H1 (cell line): ENCODE data around the gene OSBPL5. TPM values are rescaled to one million over a fixed set of nuclear protein-coding genes. Genes with fewer than 3 reads are reported as not detected.

Experiments used
- CTCF ChIA-PET: fragments of 300-600 bp; sonication (Branson Sonifier 250); formaldehyde crosslinking; loops from one replicate; lab custom pipeline; 2021; ENCODE audit not compliant: partially characterized antibody; lab: Charles Lee
- POLR2A ChIA-PET: fragments of 300-600 bp; sonication (Branson Sonifier 250); formaldehyde crosslinking; loops from one replicate; lab custom pipeline; 2021; ENCODE audit warnings: inconsistent platforms; ENCODE audit not compliant: partially characterized antibody; lab: Charles Lee
- DNase-seq, 2 experiments: peaks; one replicate each; pipeline versions ENCODE4 v3.0.0 to v3.0.0-alpha.2; 2010 to 2022; ENCODE audit warnings: low spot score in 2 of 2, low read depth in 1 of 2, mixed read lengths in 1 of 2
- FAIRE-seq: peaks from 2 replicates; lab custom pipeline; 2011; peaks lifted over from hg19 to GRCh38; lab: Jason Lieb, UNC
- H2AFZ ChIP-seq: 2 replicates; pipeline ENCODE4 v1.8.1; 2012; ENCODE audit warnings: low read length, inconsistent platforms
- H2AK5ac ChIP-seq: 2 replicates; pipeline ENCODE4 v1.6.1; 2013; ENCODE audit warnings: low read depth, low read length
- H2BK120ac ChIP-seq: replicated peaks from 2 replicates; pipeline ENCODE3; 2013; ENCODE audit warnings: low read depth, low read length, inconsistent platforms
- H2BK12ac ChIP-seq: 2 replicates; pipeline ENCODE4 v1.6.1; 2013; ENCODE audit warnings: low read depth, low read length
- H2BK15ac ChIP-seq: 2 replicates; pipeline ENCODE4 v1.6.1; 2013; ENCODE audit warnings: low read length
- H2BK20ac ChIP-seq: 2 replicates; pipeline ENCODE4 v1.6.1; 2013; ENCODE audit warnings: low read length
- H2BK5ac ChIP-seq: 2 replicates; pipeline ENCODE4 v1.6.1; 2013; ENCODE audit warnings: low read depth, low read length
- H3K14ac ChIP-seq: 2 replicates; pipeline ENCODE4 v1.6.1; 2013; ENCODE audit warnings: inconsistent platforms; ENCODE audit not compliant: insufficient read length
- H3K18ac ChIP-seq: 2 replicates; pipeline ENCODE4 v1.6.1; 2013; ENCODE audit warnings: low read length; ENCODE audit errors: extremely low read depth
- H3K23ac ChIP-seq: 2 replicates; pipeline ENCODE4 v1.6.1; 2013; ENCODE audit warnings: inconsistent platforms; ENCODE audit not compliant: insufficient read length
- H3K23me2 ChIP-seq: 2 replicates; pipeline ENCODE4 v1.6.1; 2013; ENCODE audit warnings: low read depth, low read length
- H3K27ac ChIP-seq: 2 replicates; pipeline ENCODE4 v1.6.1; 2011; ENCODE audit warnings: low read depth, low read length, inconsistent platforms
- H3K27me3 ChIP-seq, 4 experiments: replicated peaks in 1 of 4; 1 replicate in 1 of 4; 2 replicates in 3 of 4; pipeline versions ENCODE4 v1.6.1 to v1.8.1; 2011 to 2013; ENCODE audit warnings: low read length in 3 of 4, mild to moderate bottlenecking in 3 of 4, inconsistent platforms in 2 of 4, mixed read lengths in 2 of 4, moderate library complexity in 1 of 4; ENCODE audit not compliant: control insufficient read depth in 3 of 4, insufficient read depth in 3 of 4; ENCODE audit errors: extremely low read depth in 1 of 4
- H3K36me3 ChIP-seq, 4 experiments: 2 replicates each; pipeline versions ENCODE4 v1.6.1 to v1.8.1; 2011 to 2013; ENCODE audit warnings: mild to moderate bottlenecking in 4 of 4, low read length in 3 of 4, moderate library complexity in 2 of 4, control low read depth in 1 of 4, inconsistent platforms in 1 of 4; ENCODE audit not compliant: insufficient read depth in 4 of 4, control insufficient read depth in 2 of 4
- H3K4ac ChIP-seq: replicated peaks from 2 replicates; pipeline ENCODE3; 2013; ENCODE audit warnings: low read length, low read depth, mixed read lengths, inconsistent platforms; ENCODE audit not compliant: insufficient read length
- H3K4me1 ChIP-seq, 4 experiments: replicated peaks in 1 of 4; 1 replicate in 1 of 4; 2 replicates in 3 of 4; pipeline versions ENCODE4 v1.6.1 to v1.8.1; 2011 to 2013; ENCODE audit warnings: low read length in 3 of 4, inconsistent platforms in 2 of 4, mixed read lengths in 1 of 4; ENCODE audit not compliant: insufficient read depth in 4 of 4, control insufficient read depth in 3 of 4
- H3K4me2 ChIP-seq, 2 experiments: 2 replicates each; pipeline versions ENCODE4 v1.6.1 to v1.8.1; 2011 to 2013; ENCODE audit warnings: low read depth in 2 of 2, low read length in 2 of 2, control low read depth in 1 of 2, inconsistent platforms in 1 of 2, mild to moderate bottlenecking in 1 of 2; ENCODE audit not compliant: insufficient read depth in 1 of 2
- H3K4me3 ChIP-seq, 4 experiments: fragments of 200-600, 300-600 bp in 1 of 4; sonication (generic), shearing (Covaris generic), sonication (Bioruptor Twin) in 1 of 4; 2 replicates each; pipeline versions ENCODE4 v1.5.1 to v1.8.1; 2011 to 2016; ENCODE audit warnings: low read length in 4 of 4, low read depth in 3 of 4, control low read depth in 2 of 4, inconsistent platforms in 2 of 4, mild to moderate bottlenecking in 2 of 4, mixed read lengths in 1 of 4, moderate library complexity in 1 of 4; ENCODE audit not compliant: insufficient read depth in 2 of 4; ENCODE audit errors: extremely low read depth in 1 of 4
- H3K56ac ChIP-seq: replicated peaks from 2 replicates; pipeline ENCODE3; 2013; ENCODE audit warnings: low read depth, mild to moderate bottlenecking, mixed read lengths, low read length, inconsistent platforms; ENCODE audit not compliant: insufficient read length
- H3K79me1 ChIP-seq: 2 replicates; pipeline ENCODE4 v1.6.1; 2013; ENCODE audit warnings: low read depth, low read length, control low read depth
- H3K79me2 ChIP-seq, 2 experiments: 2 replicates each; pipeline versions ENCODE4 v1.6.1 to v1.8.1; 2012 to 2013; ENCODE audit warnings: low read length in 2 of 2, mild to moderate bottlenecking in 2 of 2, inconsistent platforms in 1 of 2; ENCODE audit not compliant: insufficient read depth in 2 of 2, control insufficient read depth in 1 of 2
- H3K9ac ChIP-seq, 4 experiments: replicated peaks in 1 of 4; 1 replicate in 1 of 4; 2 replicates in 3 of 4; pipeline versions ENCODE4 v1.6.1 to v1.8.1; 2011 to 2013; ENCODE audit warnings: low read depth in 3 of 4, low read length in 3 of 4, control low read depth in 2 of 4, mild to moderate bottlenecking in 2 of 4, moderate library complexity in 2 of 4, inconsistent platforms in 1 of 4; ENCODE audit errors: extremely low read depth in 1 of 4
- H3K9me3 ChIP-seq, 2 experiments: 2 replicates each; pipeline versions ENCODE4 v1.6.1 to v1.8.1; 2012 to 2013; ENCODE audit warnings: mild to moderate bottlenecking in 2 of 2, moderate library complexity in 2 of 2, control low read depth in 1 of 2, inconsistent platforms in 1 of 2, low read depth in 1 of 2, low read length in 1 of 2, mixed read lengths in 1 of 2; ENCODE audit not compliant: insufficient read depth in 2 of 2
- H4K20me1 ChIP-seq, 2 experiments: replicated peaks in 1 of 2; 2 replicates each; pipeline versions ENCODE3 to v1.8.1; 2011 to 2013; ENCODE audit warnings: inconsistent platforms in 2 of 2, low read length in 2 of 2, mild to moderate bottlenecking in 1 of 2; ENCODE audit not compliant: insufficient read depth in 2 of 2, control insufficient read depth in 1 of 2
- H4K5ac ChIP-seq: 2 replicates; pipeline ENCODE4 v1.6.1; 2013; ENCODE audit warnings: low read length, low read depth, mixed read lengths, inconsistent platforms; ENCODE audit not compliant: insufficient read length
- H4K8ac ChIP-seq: 2 replicates; pipeline ENCODE4 v1.8.0; 2013; ENCODE audit warnings: mild to moderate bottlenecking, moderate library complexity, low read length, inconsistent platforms; ENCODE audit not compliant: insufficient read depth; ENCODE audit errors: extremely low read depth
- H4K91ac ChIP-seq: replicated peaks from 2 replicates; pipeline ENCODE3; 2013; ENCODE audit warnings: low read length, mixed read lengths, inconsistent platforms; ENCODE audit not compliant: insufficient read length
- ASH2L ChIP-seq: fragments of 200-600, 300-600 bp; sonication (generic); IDR thresholded peaks from one replicate; pipeline ENCODE4 v1.7.1; 2017; ENCODE audit warnings: low read length
- CBX8 ChIP-seq: fragments of 300-800, 300-1000 bp; sonication (generic); IDR thresholded peaks from 2 replicates; pipeline ENCODE4 v1.7.1; 2016; ENCODE audit warnings: low read depth, low read length, borderline replicate concordance
- CTBP2 ChIP-seq: IDR thresholded peaks from 2 replicates; pipeline ENCODE4 v1.7.0; 2011; ENCODE audit warnings: borderline replicate concordance, mild to moderate bottlenecking, moderate library complexity, mixed read lengths, low read length; ENCODE audit not compliant: insufficient read depth, insufficient read length
- E2F6 ChIP-seq: IDR thresholded peaks from 2 replicates; pipeline ENCODE4 v1.6.1; 2012; ENCODE audit warnings: inconsistent platforms
- FOSL1 ChIP-seq: IDR thresholded peaks from 2 replicates; pipeline ENCODE4 v1.6.1; 2011; ENCODE audit warnings: mild to moderate bottlenecking, low read depth, low read length, moderate library complexity; ENCODE audit not compliant: insufficient read depth
- JUND ChIP-seq: IDR thresholded peaks from 2 replicates; pipeline ENCODE4 v1.6.1; 2011; ENCODE audit warnings: mild to moderate bottlenecking, improper control_type of control experiment, low read length
- PHF8 ChIP-seq: fragments of 200-600 bp; sonication (generic); conservative IDR thresholded peaks from 2 replicates; pipeline ENCODE4 v1.7.1; 2012; ENCODE audit warnings: low read depth, mild to moderate bottlenecking, inconsistent platforms, low read length, moderate library complexity
- POLR2A ChIP-seq, 2 experiments: IDR thresholded peaks; 1 replicate in 1 of 2; 2 replicates in 1 of 2; pipeline ENCODE4 v1.6.1; 2011; ENCODE audit warnings: low read depth in 2 of 2, low read length in 2 of 2, mild to moderate bottlenecking in 2 of 2; ENCODE audit errors: control extremely low read depth in 1 of 2
- POLR2AphosphoS5 ChIP-seq: IDR thresholded peaks from 2 replicates; pipeline ENCODE4 v1.6.1; 2011; ENCODE audit warnings: low read depth, low read length
- RFX5 ChIP-seq: IDR thresholded peaks from 2 replicates; pipeline ENCODE4 v1.6.1; 2011; ENCODE audit warnings: low read depth, low read length, improper control_type of control experiment, borderline replicate concordance
- TEAD4 ChIP-seq: IDR thresholded peaks from 2 replicates; pipeline ENCODE4 v1.6.1; 2012; ENCODE audit warnings: low read depth, low read length, inconsistent platforms, mixed read lengths
- WGBS, 2 experiments: shearing (Covaris generic) in 1 of 2; methylation state at CpG; one replicate each; pipeline versions ENCODE4 v1.1.6 to v1.1.7; 2013 to 2015; ENCODE audit warnings: low lambda C conversion rate in 2 of 2, mixed read lengths in 2 of 2, inconsistent platforms in 1 of 2, low coverage in 1 of 2, missing lambda C conversion rate in 1 of 2; ENCODE audit not compliant: insufficient replicate concordance in 2 of 2, insufficient coverage in 1 of 2, insufficient read length in 1 of 2; ENCODE audit errors: extremely low coverage in 1 of 2, missing lambda C conversion rate in 1 of 2; 5-methylcytosine and 5-hydroxymethylcytosine counted together
- polyA plus RNA-seq, 7 experiments: library from polyadenylated mRNA; depleted of rRNA in 3 of 7; stranded (reverse) in 5 of 7; unstranded in 2 of 7; fragments of >200 nt in 5 of 7; fragments of 200-250 nt in 2 of 7; gene quantifications; 1 replicate in 5 of 7; 2 replicates in 1 of 7; 4 replicates in 1 of 7; pipeline versions ENCODE4 v1.2.1 to v1.2.3, GENCODE V29; 2011 to 2013; ENCODE audit warnings: missing spikeins in 2 of 7, mixed read lengths in 2 of 7
- total RNA-seq: library from RNA; stranded (reverse); fragmentation: NEBNext Ultra II Directional; extraction: Animal tissue kit (Norgen Biotek cat#: 25700); gene quantifications from 2 replicates; pipeline ENCODE4 v1.2.1, GENCODE V29; 2021

OSBPL5 gene
- total and polyA plus RNA-seq, 2 of the 8 experiments (the other 6 are each of a cell fraction or from before 2014, with no cell fraction given) = 3.4 to 9.9 TPM

- Histone ChIP-seq H3K56ac (no peak overlapping the region), H3K14ac (no peak overlapping the region), H3K23ac (no peak overlapping the region), H2BK20ac (no peak overlapping the region), H3K4me1 (peaks cover 0 to 16% (median 8%) of the 10 kb centered on the region in 4 experiments; a peak in 5 of 7 replicates)
- CTCF ChIA-PET = interaction anchor here (1.2 to 4.7 kb wide), 13 partner anchors 8 to 105 kb away, joined by 3 to 25 read pairs (median 15); no protein-coding TSS in a partner anchor
- TF ChIP-seq PHF8 (no peak), FOSL1 (no peak), JUND (no peak), TEAD4 (no peak), POLR2A (IDR thresholded peaks at IDR 0.05; ENCODE audit: control extremely low read depth in 1 of 2, low read depth in 2 of 2, low read length in 2 of 2) (no peak), POLR2AphosphoS5 (no peak), E2F6 (no peak), CBX8 (no peak), RFX5 (no peak), ASH2L (no peak), CTBP2 (no peak)
- TF ChIP-seq, all 59 proteins: peak for 0
- no peaks in the 10 kb centered on the region for H3K23me2 ChIP-seq
- no peak overlapping the region for H2AK5ac ChIP-seq
- no peak overlapping the region for H3K9ac ChIP-seq
- no peak overlapping the region for H2BK12ac ChIP-seq
- no peak overlapping the region for H3K4me2 ChIP-seq
- no peak overlapping the region for H4K91ac ChIP-seq
- H3K79me2 ChIP-seq = no peaks in the 10 kb centered on the region
- H3K27me3 ChIP-seq = no peaks in the 10 kb centered on the region; a peak in 2 of 7 replicates
- H3K79me1 ChIP-seq = no peaks in the 10 kb centered on the region
- H2BK5ac ChIP-seq = no peak overlapping the region
- no peak overlapping the region for H3K27ac ChIP-seq
- H3K4me3 ChIP-seq = no peak overlapping the region
- H4K8ac ChIP-seq = no peak overlapping the region
- 94% methylated on average over 6 of the region's 6 CpGs; no CpG with 5 or more reads in 1 of the 2 experiments for WGBS, 2 experiments
- H3K4ac ChIP-seq = no peak overlapping the region
- H3K36me3 ChIP-seq = peaks cover 0 to 3% (median 0%) of the 10 kb centered on the region in 4 experiments; a peak in 2 of 8 replicates
- H3K18ac ChIP-seq = no peak overlapping the region
- no peak overlapping the region for H2AFZ ChIP-seq
- FAIRE-seq = no peak
- peaks cover 17 to 30% of the 10 kb centered on the region in 2 experiments for H3K9me3 ChIP-seq
- no peak overlapping the region for H4K5ac ChIP-seq
- no peak for DNase-seq
- H4K20me1 ChIP-seq = peaks cover 0 to 4% of the 10 kb centered on the region in 2 experiments
- no peak overlapping the region for H2BK120ac ChIP-seq
- POLR2A ChIA-PET = interaction anchor here (0.8 kb wide), 1 partner anchor 9 kb away, joined by 3 read pairs; no protein-coding TSS in a partner anchor
- H2BK15ac ChIP-seq = no peak overlapping the region
Observed at GRCh38 chr11:3111466-3111865, 53.6 kb downstream of the OSBPL5 start.
